Upper lobe of right lung (tissue), 1 donor: ENCODE data around the gene PHF11. TPM values are rescaled to one million over a fixed set of nuclear protein-coding genes. Genes with fewer than 3 reads are reported as not detected.
A peak's percentile ranks its signal among the peaks of the same experiment; 100 is the strongest.

ENCODE experiments used
- ATAC-seq: fragments of 200-7000 bp; cut with Tn5 transposase; one replicate; pipeline ENCODE4 v1.9.1; 2020; ENCODE audit warnings: mild to moderate bottlenecking, moderate library complexity
- DNase-seq: peaks from one replicate; pipeline ENCODE4 v3.0.0-alpha.2; 2020
- H3K27ac ChIP-seq: fragments of 200-600 bp; one replicate; pipeline ENCODE4 v1.8.0; 2022
- H3K27me3 ChIP-seq: fragments of 200-600 bp; one replicate; pipeline ENCODE4 v1.8.0; 2022; ENCODE audit warnings: mild to moderate bottlenecking
- H3K36me3 ChIP-seq: fragments of 200-600 bp; one replicate; pipeline ENCODE4 v1.8.0; 2022
- H3K4me1 ChIP-seq: fragments of 200-600 bp; one replicate; pipeline ENCODE4 v1.8.0; 2022
- H3K4me3 ChIP-seq: fragments of 200-600 bp; one replicate; pipeline ENCODE4 v1.8.0; 2022; ENCODE audit warnings: mild to moderate bottlenecking
- H3K9me3 ChIP-seq: fragments of 200-600 bp; one replicate; pipeline ENCODE4 v1.8.0; 2022
- CTCF ChIP-seq: fragments of 200-600 bp; IDR thresholded peaks from one replicate; pipeline ENCODE4 v1.8.0; 2022; ENCODE audit warnings: antibody characterized with exemption
- intact Hi-C: fragments of 100-400 bp; cut with DNase I; formaldehyde crosslinking; loops from one replicate; pipeline ENCODE4 v1.11.0; 2022
- total RNA-seq: library from RNA; stranded (reverse); fragmentation: NEBNext Ultra II Directional; extraction: Animal tissue kit (Norgen Biotek cat#: 25700); gene quantifications from one replicate; pipeline ENCODE4 v1.2.1, GENCODE V29; 2021
- donor health status: DM: no; HTN: yes; CAD: no; lungs with severe emphysema.

PHF11 gene
- total RNA-seq, 1 donor from 2014 or later: 57.7 TPM

DNA sequence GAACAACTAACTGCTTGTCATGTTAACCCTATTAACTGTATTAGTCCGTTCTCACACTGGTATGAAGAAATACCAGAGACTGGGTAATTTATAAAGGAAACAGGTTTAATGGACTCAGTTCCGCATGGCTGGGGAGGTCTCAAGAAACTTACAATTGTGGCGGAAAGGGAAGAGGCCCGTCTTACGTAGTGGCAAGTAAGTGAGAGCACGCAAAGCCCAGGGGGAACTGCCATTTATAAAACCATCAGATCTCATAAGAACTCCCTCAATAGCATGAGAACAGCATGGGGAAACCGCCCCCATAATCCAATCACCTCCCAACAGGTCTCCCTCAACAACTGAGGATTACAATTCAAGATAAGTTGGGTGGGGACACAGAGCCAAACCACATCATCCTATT, 34.7 kb downstream of the PHF11 start:
- peak; percentile 58 for ATAC-seq
- H3K4me3 ChIP-seq: no peak overlapping the region
- H3K36me3 ChIP-seq: peaks cover 18% of the 10 kb centered on the region
- no peaks in the 10 kb centered on the region for H3K4me1 ChIP-seq
- TF ChIP-seq CTCF: no peak
- no peaks in the 10 kb centered on the region for H3K9me3 ChIP-seq
- no peak overlapping the region for H3K27ac ChIP-seq
- intact Hi-C loops: no loop called here
- DNase-seq: no peak
- no peaks in the 10 kb centered on the region for H3K27me3 ChIP-seq

DNA sequence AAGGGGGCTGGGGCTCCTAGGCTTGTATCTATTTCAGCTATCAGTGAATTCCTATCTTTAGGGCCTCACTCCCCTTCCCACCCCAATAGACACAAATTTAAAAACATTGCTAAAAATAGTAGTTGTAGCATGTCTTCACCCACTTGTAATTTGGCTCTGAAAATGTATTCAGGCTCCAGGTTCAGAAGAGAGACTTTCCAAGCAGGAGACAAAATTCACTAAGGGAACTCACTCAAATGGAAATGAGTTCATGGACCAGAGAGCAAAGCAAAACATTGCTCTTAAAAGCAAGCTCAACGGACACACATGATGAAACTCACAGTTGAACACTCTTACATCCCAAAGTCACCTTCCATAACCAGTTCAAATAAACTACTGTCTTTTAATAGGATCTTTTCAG, 36.8 kb downstream of the PHF11 start:
- Histone ChIP-seq H3K9me3 (no peaks in the 10 kb centered on the region), H3K27me3 (no peaks in the 10 kb centered on the region), H3K4me3 (no peak overlapping the region), H3K27ac (no peak overlapping the region), H3K4me1 (no peaks in the 10 kb centered on the region), H3K36me3 (peaks cover 7% of the 10 kb centered on the region)
- ATAC-seq (no peak), DNase-seq (no peak)
- intact Hi-C loops: no loop called here
- no peak for TF ChIP-seq CTCF

GRCh38 chr13:49533011-49533410, 37.3 kb downstream of the PHF11 start:
- no peak overlapping the region for H3K27ac ChIP-seq
- TF ChIP-seq CTCF: no peak
- DNase-seq: no peak
- no peaks in the 10 kb centered on the region for H3K27me3 ChIP-seq
- no peaks in the 10 kb centered on the region for H3K4me1 ChIP-seq
- no peaks in the 10 kb centered on the region for H3K9me3 ChIP-seq
- H3K4me3 ChIP-seq: no peak overlapping the region
- ATAC-seq: no peak
- H3K36me3 ChIP-seq: peaks cover 7% of the 10 kb centered on the region
- intact Hi-C loops: no loop called here

- intact Hi-C loops: no loop called here
- H3K4me3 ChIP-seq: no peak overlapping the region
- ATAC-seq (peak; percentile 27), DNase-seq (no peak)
- peaks cover 6% of the 10 kb centered on the region for H3K36me3 ChIP-seq
- no peak for TF ChIP-seq CTCF
- no peaks in the 10 kb centered on the region for H3K4me1 ChIP-seq
- H3K27me3 ChIP-seq: no peaks in the 10 kb centered on the region
- no peak overlapping the region for H3K27ac ChIP-seq
- H3K9me3 ChIP-seq: no peaks in the 10 kb centered on the region
Measured at GRCh38 chr13:49533591-49534269, 38.0 kb downstream of the PHF11 start.

DNA sequence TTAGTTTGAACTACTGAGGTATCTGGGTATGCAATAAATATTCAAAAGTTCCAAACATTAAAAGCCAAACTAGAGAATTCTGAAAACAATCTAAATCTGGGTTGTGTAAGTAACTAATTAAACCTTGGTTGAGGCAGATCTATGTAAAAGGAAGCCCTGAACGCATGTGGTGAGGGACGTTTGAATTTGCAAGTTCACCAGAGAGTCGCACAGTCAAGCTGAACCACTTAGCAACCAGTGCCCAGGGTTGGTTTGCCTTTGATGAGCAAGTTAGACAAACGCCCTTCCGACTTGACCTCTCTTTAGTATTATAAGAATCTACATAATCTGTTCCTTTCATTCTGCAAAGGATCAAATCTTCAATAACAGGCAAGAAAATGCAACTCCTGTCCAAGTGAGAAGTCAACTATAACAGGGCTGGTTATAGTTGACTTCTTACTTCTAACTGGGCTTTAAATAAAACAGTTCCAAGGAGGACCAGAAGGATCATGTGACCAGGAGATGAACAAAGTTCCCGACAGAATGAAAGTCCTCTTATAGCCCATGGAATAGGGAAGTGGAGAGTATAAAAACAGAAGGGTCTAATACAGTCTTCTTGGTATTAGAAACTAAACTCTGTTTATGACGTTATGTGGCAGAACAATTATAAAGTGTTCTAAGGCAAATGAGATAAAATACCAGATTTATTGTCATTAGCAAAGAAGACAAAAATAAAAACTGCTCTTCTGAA, 40.6 kb downstream of the PHF11 start:
- Histone ChIP-seq H3K4me1 (no peaks in the 10 kb centered on the region), H3K36me3 (peaks cover 26% of the 10 kb centered on the region)
- intact Hi-C loops: no loop called here

More for the DNA sequence above, 40.6 kb downstream of the PHF11 start:
- H3K4me3 ChIP-seq: no peak overlapping the region
- TF ChIP-seq CTCF: no peak
- no peak overlapping the region for H3K27ac ChIP-seq
- H3K9me3 ChIP-seq: no peaks in the 10 kb centered on the region
- H3K27me3 ChIP-seq: no peaks in the 10 kb centered on the region
- DNase-seq (no peak), ATAC-seq (peak; percentile 49)
